HG03196 (cell line): Measurements from ENCODE around the gene CCNY.

Source experiments
- ATAC-seq: cut with Tn5 transposase; IDR thresholded peaks from one replicate; pipeline ENCODE4 v1.9.1; 2021; ENCODE audit not compliant: unreplicated experiment

The CCNY gene

DNA sequence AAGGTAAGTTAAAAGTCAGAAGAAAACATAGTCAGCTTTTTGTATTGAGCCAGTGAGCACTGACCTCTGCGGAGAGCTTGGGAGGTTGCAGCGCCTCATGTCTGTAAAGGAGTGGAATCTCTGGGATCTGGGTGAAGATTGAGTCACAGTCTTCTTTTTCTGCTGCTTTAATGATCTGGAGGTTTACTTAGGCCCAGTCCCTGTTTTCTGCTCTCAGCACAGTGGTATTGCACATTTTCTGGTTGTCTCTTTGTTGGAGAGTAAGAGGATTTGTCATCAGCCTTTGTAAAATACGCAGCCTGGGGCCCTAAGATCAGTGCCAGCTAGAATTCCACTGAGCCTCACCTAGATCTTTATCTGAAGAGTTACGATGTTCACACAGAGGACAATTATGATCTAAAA is 210.5 kb downstream of the CCNY start:
- ATAC-seq = no peak

DNA sequence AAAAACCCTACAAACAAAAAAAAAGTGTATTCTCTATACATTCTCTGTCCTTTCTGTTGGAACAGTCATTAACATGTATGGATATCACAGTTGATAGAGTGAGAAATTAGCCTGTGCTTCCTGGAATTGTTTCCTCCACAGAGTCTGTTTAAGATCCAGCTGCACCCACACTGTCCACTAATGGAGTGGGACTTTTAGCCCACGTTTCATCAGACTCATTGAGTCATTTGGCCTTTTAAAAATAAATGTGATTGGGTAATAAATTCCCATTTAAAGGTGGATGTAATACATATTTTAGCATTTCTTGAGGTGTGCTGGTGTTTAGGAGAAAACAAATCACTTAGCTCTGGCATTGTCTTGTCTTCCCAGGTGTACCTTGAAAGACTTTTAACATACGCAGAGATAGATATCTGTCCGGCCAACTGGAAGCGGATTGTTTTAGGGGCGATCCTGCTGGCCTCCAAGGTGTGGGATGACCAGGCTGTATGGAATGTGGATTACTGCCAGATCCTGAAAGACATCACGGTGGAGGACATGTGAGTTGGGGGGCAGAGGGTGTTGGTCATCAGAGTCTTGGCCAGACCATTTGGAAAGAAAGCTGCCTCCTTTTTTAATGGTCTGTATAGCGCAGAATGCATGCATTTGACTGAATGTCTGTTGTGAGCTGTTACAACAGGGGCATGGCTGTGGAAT is 216.5 kb downstream of the CCNY start:
- no peak for ATAC-seq

DNA sequence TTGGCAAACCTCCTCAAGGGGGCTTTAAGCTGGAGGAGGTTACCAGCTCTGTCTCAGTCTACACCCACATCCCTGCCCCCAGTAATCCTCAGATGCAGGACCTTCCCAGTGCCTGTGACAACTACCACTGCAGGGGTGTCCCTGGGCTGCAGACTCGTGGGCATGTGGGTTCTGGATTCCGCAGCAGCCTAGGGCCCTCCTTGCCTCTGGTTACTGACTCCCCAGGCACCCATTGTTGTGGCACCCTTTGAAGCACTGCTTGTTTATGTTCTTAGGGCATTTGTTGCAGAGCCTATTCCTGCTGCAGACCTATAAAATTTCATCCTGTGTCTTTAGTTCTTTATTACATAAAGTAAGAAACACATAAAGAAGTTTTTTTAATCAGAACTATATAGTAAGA is 217.7 kb downstream of the CCNY start:
- no peak for ATAC-seq

DNA sequence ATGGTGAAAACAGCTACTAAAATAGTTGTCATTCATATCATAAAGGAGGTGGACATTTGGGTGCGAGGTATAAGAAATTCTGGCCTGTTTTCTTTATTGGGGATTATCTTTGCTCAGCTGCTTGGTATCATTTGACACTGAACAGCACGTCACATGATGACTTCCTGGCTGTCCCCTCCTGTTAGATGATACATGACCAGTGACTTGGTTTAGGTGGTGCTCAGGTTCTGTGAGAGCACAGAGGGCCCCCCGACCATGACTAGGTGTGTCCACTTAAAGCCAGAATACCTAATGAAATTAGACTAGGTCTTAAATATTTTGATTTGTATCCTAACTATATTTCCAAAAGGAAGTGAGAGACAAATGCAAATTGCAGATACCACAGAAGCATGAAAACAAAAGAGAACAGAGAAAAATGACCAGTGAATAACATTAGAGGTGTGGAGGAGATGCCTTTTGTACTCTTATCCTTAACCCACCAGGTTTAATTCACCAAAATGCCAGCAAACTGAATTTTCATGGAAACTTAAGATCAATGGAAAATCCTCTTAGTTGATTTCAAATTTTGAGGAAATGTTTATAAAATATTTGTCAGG is 218.2 kb downstream of the CCNY start:
- no peak for ATAC-seq

DNA sequence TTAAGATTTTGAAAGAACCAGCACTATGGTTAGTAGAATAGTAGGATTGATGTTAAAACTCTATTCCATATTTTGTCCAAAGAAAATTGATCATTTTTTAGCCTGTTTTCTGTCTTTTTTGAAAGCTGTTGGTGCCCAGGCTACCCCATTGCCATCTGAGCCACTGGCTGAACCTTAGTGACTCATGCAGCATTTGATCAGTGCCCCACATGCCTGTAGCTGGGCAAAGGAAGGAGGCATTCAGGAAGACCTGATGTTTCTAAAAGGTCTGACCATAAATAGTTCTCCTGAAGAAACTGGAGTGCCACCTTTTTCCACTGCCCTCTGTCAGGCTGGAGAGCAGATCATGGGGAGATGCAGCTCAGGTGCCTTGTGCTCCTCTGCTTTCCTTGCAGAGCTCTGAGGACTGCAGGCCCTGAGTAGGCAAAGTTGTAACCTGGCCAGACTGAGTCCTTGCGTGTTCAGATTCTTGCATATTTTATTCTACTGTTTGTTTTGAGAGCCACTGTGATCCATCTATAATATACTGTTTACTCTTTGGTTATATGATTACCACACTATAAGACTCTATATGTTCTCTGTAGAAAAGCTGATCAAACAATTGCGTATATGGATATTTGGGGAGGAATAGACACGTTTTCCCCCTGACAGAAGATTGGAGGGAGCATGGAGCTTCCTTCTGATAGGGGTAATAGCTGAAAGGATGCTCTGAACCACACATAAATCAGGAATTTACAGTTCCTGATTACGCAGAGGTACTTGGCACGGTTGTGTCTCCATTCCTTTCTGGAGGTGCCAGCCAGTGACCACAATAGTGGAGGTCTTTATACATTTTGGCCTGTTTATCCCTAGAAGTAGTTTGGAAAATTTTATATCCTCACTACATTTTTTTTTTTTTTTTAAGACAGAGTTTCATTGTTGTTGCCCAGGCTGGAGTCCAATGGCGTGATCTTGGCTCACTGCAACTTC is 219.9 kb downstream of the CCNY start:
- no peak for ATAC-seq

DNA sequence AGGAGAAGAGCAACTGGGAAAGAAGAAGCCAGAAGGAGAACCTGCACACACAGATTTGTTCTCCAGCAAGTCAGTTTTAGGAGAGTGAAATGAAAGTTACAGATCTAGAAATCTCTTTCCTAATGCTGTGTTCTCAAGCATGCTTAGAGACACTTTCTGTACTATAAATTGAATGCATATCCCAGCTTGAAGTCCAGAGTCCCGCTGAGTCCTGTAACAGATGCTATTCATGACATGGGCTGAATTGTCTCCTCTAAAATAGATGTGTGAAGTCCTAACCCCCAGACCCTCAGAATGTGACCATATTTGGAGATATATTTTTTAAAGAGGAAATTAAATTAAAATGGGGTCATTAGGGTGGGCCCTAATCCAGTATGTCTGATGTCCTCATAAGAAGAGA is 222.0 kb downstream of the CCNY start:
- no peak for ATAC-seq

DNA sequence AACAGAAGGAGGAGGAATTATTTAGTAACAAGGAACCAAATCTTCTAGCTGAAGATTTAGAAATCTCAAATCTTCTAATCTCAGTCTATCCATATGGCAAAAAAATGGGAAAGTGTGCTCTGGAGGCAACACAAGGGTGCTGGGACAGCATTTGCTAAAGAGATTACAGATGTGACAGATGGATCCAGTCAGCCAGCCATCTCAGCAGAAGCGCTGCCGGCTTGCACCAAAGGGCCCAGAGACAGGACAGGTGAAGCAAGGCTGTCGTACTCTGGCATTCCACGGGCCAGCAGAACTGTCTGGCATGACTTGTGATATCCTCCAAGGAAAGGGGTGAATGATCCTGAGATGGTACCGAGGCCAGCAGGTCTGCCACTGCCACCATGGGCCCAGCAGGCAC is 223.1 kb downstream of the CCNY start:
- no peak for ATAC-seq

DNA sequence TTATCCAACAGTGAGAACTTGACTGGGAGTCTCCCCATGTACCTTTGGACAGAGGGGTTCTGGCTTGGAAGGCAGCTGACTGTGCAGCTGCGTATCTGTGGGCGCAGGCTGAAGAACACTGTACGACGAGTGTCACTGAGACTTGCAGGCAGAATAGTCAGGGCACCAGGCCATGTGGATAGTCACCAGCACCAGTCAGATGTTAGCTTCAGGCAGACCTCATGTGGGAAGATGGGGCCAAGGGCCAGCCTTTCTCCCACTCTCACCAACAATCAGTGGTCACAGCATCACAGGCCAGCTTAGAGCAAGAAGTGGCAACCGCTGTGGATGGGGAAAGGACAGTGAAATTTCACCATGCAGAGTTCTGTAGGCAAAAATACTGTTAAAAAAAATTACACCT is 225.4 kb downstream of the CCNY start:
- no peak for ATAC-seq

DNA sequence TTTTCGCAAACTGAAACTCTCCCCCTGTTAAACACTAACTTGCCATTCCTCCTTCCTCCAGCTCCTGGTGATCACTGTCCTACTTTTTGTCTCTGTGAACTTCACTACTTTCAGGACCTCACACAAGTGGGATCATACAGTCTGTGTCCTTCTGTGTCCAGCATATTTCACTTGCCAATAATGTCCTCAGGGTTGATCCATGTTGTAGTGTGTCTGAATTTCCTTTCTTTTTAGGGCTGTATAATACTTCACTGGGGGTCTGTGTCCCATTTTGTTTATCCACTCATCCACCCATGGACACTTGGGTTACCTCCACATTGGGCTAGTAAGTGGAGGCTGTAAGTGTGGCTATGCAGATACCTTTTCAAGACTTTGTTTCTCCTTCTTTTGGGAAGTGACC is 226.1 kb downstream of the CCNY start:
- ATAC-seq = no peak

DNA sequence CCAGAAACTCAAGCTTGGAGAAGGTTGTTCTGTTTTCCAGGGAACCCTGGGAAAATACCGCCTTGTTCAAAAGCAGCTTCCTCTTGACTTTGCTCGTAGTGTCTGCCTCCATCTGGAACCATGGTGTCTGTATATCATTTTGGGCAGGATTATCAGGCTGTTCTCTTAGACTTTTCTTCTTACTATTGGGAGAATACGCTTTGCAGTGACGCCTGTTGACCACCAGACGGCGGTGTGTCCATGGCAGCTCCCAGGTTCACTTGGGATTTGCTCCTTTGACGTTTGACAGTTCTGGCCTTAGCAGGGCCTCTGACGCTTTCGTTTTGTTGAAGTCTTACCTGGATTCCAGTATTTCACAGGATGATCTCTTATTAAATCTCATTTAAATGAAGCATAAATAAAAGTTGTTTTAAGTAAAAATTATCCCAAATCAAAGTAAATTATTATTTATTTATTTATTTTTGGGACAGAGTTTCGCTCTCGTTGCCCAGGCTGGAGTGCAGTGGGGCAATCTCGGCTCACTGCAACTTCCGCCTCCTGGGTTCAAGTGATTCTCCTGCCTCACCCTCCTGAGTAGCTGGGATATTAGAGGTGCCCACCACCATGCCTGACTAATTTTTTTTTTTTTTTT is 227.1 kb downstream of the CCNY start:
- peak; percentile 37 for ATAC-seq

DNA sequence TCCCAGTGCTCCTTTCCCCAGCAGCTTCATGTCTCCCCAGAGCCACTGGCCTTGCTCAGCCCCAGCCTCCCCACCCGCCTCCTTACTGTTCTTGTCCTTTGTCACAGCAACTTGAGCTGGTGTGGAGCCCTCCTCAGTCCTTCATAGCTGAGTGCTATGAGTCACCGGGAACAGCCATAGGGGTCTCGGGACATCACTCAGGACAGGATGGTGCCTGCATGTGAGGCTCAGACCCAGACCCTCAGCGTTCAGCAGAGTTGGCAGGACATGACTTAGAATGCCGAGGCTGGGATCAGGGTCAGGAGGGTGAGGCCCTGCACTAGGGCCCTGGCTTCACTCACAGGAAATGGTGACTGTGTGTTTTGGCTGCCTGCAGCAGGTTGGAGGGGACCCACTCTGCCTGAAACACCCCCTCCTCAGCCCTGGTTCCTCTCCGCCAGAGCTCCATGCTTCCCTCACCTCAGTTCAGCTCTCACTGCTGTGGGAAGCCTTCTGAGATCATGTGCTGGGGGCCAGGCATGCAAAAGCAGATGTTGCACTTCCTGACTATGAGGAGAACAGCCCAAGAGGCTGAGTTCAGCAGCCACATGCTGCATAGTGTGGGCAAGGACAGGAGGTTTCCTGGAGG is 228.1 kb downstream of the CCNY start:
- ATAC-seq = no peak

DNA sequence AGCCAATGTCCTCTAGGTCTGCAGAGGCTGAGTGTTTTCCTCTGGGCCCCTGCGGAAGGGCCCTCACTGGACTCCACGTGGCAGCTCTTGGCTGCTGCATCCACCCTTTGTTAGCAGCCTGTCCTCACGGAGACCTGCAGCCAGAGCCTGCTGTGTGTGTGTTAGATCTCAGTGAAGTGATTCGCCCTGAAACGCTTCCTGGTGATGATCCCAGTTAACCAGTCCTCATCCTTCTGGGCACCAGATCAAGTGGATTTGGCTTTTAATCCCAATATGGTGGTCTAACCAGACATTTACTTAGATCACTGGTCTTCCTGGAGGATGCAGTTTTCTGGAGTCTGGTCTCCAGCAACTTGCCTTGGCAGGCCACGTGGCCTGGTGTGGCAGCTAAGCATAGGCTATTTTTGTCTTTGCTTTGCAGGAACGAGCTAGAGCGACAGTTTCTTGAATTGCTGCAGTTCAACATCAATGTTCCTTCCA is 229.3 kb downstream of the CCNY start:
- ATAC-seq = no peak

DNA sequence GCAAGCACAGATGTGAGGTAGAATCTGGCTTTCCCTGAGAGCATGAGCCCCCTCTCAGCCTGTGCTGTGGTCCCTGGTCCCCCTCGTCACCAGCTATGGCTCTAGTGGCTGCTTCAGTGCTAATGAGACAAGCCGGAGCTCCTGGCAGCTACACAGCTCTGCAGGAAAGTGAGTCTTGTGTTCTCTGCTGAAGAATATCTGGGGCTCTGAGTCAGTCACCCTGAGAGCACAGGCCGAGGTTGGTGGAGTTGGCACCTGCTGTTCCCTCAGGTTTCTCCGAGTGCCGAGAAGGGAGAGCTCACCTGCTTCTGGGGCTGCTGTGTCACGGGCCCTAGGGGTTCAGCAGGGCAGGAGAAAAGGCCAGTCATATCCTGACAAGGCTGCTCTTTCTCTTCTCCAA is 231.6 kb downstream of the CCNY start:
- ATAC-seq = no peak

DNA sequence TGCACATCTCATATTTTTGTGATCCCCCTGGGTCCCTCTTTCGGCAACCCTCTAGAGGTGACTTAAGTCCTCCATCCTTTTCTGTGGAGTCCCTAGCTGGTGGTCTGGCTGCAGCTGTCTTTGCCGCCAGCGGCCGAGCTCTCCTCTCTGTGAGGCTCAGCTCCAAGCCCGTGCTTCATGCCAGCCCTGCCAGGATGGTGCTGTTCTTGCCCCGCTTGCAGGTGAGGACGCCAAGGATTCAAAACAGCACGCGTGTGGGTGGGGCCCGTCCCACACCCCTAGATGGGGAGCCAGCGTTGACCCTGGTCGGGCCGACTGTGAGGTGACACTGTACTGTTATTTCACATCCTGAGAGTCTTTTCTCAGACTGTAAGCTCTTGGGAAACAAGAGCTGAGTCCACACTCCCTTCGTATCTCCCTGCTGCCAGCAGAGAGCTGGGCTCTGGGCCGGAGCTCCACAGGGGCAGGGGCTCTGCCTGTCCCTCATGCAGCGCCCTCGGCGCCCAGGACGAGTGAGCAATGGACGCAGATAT is 232.2 kb downstream of the CCNY start:
- ATAC-seq = no peak

DNA sequence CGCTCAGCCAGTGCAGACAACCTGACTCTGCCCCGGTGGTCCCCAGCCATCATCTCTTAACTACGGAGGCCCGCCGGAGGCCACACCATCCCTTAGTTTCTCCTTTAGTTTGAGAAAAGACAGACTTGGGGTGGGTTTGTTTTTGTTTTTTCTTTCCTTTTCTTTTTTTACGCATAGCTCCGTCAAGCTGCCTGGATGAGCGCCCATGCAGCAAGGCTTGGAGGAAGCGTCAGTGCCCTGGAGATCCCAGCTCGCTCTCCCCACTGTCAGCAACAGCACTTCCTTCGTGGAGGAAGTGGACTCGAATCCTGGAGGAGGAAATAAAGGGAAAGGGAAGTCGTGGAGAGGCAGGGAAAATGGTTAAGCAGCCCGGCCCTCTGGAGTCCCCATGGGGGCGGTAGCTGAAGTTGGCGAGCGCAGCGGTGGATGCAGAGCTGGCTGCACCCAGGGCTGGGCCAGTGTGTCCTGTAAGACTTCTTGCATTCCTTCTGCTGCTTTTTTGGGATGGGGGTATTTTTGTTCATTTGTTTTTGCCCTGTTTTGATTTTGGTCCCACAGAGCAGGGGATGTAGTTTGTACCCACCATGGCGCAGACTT is 232.9 kb downstream of the CCNY start:
- ATAC-seq = no peak

DNA sequence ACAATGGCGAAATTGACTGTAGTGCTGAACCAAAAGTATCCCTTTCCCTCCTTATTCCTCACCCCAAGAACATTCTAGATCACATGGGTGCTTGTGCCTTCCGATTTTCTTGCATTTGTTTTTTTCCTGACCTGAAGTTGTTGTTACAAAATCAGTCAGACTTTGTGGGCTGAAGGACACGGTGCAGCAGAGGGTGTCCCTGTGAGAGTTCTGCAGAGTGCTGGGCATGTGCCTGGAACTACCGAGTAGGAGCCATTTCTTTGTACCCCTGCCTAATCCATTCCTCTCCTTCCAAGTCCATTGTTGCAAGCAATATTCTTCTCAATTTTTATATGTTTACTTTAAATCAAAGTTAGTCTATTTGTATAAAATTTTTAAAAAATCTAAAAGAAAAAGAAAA is 233.5 kb downstream of the CCNY start:
- ATAC-seq = no peak

DNA sequence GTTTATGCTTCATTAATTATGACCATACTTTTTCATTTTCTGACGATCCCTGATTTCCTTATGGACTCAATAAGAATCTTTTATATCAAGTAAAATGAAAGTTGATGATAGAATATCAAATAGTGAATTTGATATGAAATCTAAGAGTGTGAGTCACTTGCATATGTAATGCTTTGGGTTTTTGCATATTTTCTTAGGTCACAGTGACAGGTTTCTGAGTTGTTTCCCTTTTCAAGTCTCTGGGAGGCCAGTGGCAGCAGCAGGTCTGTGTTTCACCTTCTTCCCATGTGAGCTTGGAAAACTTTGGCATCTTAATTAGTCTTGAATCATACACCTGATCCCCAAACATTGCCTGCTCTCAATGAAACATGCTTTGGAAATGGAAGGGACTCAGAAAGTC is 234.1 kb downstream of the CCNY start:
- no peak for ATAC-seq

DNA sequence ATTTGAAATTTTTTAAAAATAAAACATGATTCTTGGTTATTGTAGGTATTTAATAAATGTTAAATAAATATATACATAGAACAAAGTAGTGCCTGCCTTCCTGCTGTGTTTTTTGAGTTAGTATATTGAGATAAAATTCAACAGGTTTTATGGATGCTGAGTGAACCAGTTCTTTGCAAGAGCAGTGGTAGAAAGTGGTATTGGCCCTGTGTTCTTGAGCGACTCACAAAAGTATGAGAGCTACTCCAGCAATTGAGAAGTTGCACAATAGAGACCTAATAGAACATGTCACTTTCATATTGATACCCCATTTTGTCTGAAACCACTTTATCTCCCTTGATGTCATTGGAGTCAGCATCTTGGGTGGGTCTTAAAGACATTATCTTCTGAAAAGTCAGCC is 236.3 kb downstream of the CCNY start:
- no peak for ATAC-seq

DNA sequence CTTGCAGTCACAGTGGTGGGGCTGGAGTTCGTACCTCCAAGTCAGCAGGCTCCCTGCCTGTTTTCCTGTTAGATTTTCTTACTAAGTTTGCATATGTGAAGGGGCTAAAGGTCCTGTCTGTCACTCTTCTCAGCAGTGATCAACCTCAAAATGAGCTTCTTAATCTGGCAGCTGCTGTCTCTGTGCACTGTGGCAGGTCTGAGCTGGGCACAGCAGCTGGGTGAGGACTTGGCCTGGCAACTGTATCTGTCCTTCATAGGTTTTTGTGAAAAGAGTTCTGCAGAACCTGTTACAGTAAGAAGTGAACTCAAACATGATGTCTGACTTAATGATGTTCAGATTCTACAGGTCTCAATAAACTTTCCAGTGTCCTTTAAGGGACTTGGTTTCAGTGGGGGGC is 237.5 kb downstream of the CCNY start:
- no peak for ATAC-seq

DNA sequence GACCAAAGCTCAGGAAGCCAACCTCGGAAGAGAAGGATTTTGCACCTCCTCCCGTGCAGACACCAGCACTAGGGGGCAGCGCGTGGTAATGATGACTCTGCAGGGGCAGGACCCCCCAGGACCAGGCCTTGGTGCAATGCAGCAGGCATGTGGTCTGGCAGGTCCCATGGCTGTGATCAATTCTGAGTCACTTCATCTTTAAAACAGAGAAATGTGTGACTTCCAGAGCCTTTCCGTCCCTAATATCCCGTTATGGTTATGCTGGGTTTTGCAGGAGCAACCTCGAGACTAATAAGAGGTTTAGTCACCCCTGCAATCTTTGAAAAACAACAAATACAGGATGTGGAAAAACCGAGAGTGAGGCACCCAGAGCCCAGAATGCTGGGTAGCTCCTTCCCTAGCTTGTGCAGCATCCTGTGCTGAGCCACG is 238.6 kb downstream of the CCNY start:
- ATAC-seq = no peak
